HepG2 (cell line): ENCODE results near the gene EXOSC9. TPM values are rescaled to one million over a fixed set of nuclear protein-coding genes. Genes with fewer than 3 reads are reported as not detected.

Experiments used
- AHDC1 ChIP-seq: sonication (generic); formaldehyde crosslinking; IDR thresholded peaks from 2 replicates; pipeline ENCODE4 v1.5.1; 2020; ENCODE audit warnings: mild to moderate bottlenecking, missing genetic modification reagents, borderline replicate concordance
- CEBPG ChIP-seq: IDR thresholded peaks from 2 replicates; pipeline ENCODE4 v1.6.1; 2016
- ESRRA ChIP-seq: sonication (generic); formaldehyde crosslinking; IDR thresholded peaks from 2 replicates; pipeline ENCODE4 v1.5.1; 2020; ENCODE audit warnings: mild to moderate bottlenecking, low read depth, missing genetic modification reagents
- JDP2 ChIP-seq: sonication (generic); formaldehyde crosslinking; IDR thresholded peaks from 2 replicates; pipeline ENCODE4 v1.8.1; 2022; ENCODE audit warnings: missing genetic modification reagents, borderline replicate concordance
- NFE2L1 ChIP-seq: sonication (generic); formaldehyde crosslinking; IDR thresholded peaks from 2 replicates; pipeline ENCODE4 v1.4.0; 2020; ENCODE audit warnings: missing genetic modification reagents, mild to moderate bottlenecking, borderline replicate concordance
- SIX1 ChIP-seq: sonication (generic); formaldehyde crosslinking; IDR thresholded peaks from 2 replicates; pipeline ENCODE4 v1.4.0; 2020; ENCODE audit warnings: missing genetic modification reagents, borderline replicate concordance
- YY1 ChIP-seq: IDR thresholded peaks from 2 replicates; pipeline ENCODE4 v1.6.1; 2011; ENCODE audit warnings: low read length, low read depth, moderate library complexity, mild to moderate bottlenecking; ENCODE audit not compliant: insufficient read depth, insufficient replicate concordance
- ZNF326 ChIP-seq: sonication (generic); formaldehyde crosslinking; IDR thresholded peaks from 2 replicates; pipeline ENCODE4 v1.4.0; 2020; ENCODE audit warnings: missing genetic modification reagents, borderline replicate concordance
- ZNF781 ChIP-seq: sonication (generic); formaldehyde crosslinking; IDR thresholded peaks from 2 replicates; pipeline ENCODE4 v1.5.1; 2020; ENCODE audit warnings: borderline replicate concordance, mild to moderate bottlenecking, missing genetic modification reagents; ENCODE audit errors: not compliant biosample characterization
- ZNF878 ChIP-seq: sonication (generic); formaldehyde crosslinking; IDR thresholded peaks from 2 replicates; pipeline ENCODE4 v1.8.1; 2023; ENCODE audit warnings: mild to moderate bottlenecking, missing genetic modification reagents, moderate library complexity
- polyA plus RNA-seq, 8 experiments: library from polyadenylated mRNA; depleted of rRNA in 3 of 8; stranded (reverse) in 7 of 8; unstranded in 1 of 8; fragments of >200 nt; fragmentation: Illumina TruSeq in 4 of 8; extraction: Trizol in 4 of 8; gene quantifications; 2 replicates each; pipeline versions ENCODE4 v1.2.1 to v1.2.3, GENCODE V29; 2011 to 2016; ENCODE audit warnings: low read depth in 4 of 8, missing spikeins in 1 of 8, mixed read lengths in 1 of 8; ENCODE audit not compliant: insufficient read depth in 1 of 8
- total RNA-seq, 5 experiments: library from RNA; depleted of rRNA; stranded (reverse); fragments of >200 nt; fragmentation: Illumina TruSeq; extraction: Trizol; gene quantifications; 2 replicates each; pipeline ENCODE4 v1.2.3, GENCODE V29; 2016; ENCODE audit warnings: low read depth in 1 of 5
- TF ChIP-seq, protein P1 (sequence below): sonication (generic); formaldehyde crosslinking; IDR thresholded peaks from 2 replicates; pipeline ENCODE4 v1.4.0; 2020; ENCODE audit warnings: missing genetic modification reagents

EXOSC9 gene
- total and polyA plus RNA-seq, 2 of the 13 experiments (the other 11 are each of a cell fraction or from before 2014, with no cell fraction given): 26.0 to 48.0 TPM

- peak; percentile 16; the same call in 1 of the 2 replicates for TF ChIP-seq AHDC1 (CRISPR knock-in tag)
- no peak for TF ChIP-seq JDP2
- TF ChIP-seq ZNF326: no peak
- TF ChIP-seq ZNF878 (CRISPR knock-in tag): 0 out of 2 replicates have a peak, but pooled peaks have one; percentile 31
- 0 out of 2 replicates have a peak, but pooled peaks have one; percentile 5 for TF ChIP-seq ESRRA (CRISPR knock-in tag)
- peak; percentile 70 for TF ChIP-seq YY1
- no peak for TF ChIP-seq NFE2L1 (CRISPR knock-in tag)
- TF ChIP-seq ZNF781 (CRISPR knock-in tag): no peak
- TF ChIP-seq CEBPG (CRISPR knock-in tag): peak; percentile 14; the same call in 1 of the 2 replicates
- 0 out of 2 replicates have a peak, but pooled peaks have one; percentile 5 for TF ChIP-seq SIX1
- TF ChIP-seq, protein P1, sequence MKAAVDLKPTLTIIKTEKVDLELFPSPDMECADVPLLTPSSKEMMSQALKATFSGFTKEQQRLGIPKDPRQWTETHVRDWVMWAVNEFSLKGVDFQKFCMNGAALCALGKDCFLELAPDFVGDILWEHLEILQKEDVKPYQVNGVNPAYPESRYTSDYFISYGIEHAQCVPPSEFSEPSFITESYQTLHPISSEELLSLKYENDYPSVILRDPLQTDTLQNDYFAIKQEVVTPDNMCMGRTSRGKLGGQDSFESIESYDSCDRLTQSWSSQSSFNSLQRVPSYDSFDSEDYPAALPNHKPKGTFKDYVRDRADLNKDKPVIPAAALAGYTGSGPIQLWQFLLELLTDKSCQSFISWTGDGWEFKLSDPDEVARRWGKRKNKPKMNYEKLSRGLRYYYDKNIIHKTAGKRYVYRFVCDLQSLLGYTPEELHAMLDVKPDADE (CRISPR knock-in tag): no peak
These were observed 21.8 kb downstream of the EXOSC9 start (continued) for GRCh38 chr4:121822796-121823504.
